Activated CD8-positive, alpha-beta memory T cell treated with anti-CD3 and anti-CD28 coated beads for 48 hours (primary cell): ENCODE results near the gene PATE3.

Experiments
- DNase-seq, 3 experiments: peaks; one replicate each; pipeline ENCODE4 v3.0.0-alpha.2; 2020; ENCODE audit warnings: low read depth in 2 of 3, low spot score in 2 of 3

Gene PATE3, protein sequence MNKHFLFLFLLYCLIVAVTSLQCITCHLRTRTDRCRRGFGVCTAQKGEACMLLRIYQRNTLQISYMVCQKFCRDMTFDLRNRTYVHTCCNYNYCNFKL

DNA sequence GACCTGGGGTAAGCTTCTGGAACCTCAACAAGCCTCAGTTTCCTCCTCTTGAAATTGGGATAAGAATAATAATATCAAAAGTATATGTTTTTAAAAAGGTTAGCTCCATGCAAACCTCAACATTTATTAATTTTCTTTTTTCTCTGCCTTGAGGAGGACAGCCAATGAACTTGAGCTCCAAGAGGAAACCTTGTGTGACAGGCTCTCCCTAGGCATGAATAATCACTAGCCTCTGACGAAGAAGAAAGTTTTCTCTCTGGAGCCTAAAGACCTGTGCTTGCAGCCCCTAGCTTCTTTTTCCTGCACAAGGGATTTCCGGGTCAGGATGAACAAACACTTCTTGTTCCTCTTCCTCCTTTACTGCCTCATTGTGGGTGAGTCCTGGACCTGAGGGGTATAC is at the start of gene PATE3:
Gene PATE3 (plus strand): TSS at position 301 of the 400 bp plus-strand sequence. CDS start 25 bp downstream, at position 326.
- no peak for DNase-seq

DNA sequence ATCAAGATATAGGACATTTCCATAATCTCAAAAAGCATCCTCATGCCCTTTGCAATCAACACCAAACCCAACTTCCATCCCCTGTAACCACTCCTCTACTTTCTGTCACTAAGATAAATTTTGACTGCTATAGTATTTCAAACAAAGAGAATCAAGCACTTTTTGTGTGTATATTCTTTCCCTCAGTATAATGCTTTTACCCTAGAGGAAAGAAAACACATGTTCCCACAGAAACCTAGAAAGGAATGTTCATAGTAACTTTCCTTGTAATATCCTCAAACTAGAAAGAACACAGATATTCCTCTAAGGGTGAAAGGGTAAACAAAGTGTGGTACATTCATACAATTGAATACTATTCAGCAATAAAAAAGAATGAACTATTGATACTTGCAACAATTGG is 47.3 kb upstream of the PATE3 start:
- no peak for DNase-seq

DNA sequence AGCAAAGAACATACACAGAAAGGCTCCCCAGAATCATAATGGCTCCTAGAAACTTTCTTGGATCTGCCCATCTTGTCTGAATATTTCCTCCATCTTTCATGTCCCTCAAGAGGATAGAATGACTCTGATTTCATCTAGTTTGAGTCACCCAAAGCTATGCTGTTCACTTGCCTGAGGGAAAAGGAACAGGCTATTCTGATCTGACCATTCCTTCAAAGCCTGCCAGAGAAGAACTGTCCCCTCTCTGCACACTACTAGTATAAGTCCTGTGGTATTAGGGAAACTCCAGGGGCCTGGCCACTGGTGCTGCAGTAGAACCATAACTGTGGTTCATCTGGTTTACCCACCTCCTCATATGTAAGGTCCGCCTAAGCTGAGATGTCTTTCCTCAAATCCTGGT is 44.2 kb upstream of the PATE3 start:
- DNase-seq: no peak

DNA sequence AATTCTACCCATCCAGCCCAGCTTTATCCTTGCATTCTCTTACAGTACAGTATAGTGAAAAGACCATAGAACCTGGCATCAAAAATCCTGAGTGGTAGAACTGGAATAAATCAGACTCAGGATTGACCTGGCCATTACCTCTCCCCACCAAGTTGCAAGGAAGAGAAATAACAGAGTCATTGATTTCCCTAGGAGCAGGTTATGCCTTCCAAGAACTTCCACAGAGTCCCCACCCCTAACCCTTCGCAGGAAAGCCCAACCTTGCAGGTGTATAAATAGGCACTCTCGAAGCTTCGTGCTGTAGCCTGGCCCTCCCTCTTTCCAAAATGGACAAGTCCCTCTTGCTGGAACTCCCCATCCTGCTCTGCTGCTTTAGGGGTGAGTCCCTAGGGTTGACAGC is 41.9 kb upstream of the PATE3 start, which contains the start of gene PATE1:
Gene PATE1 (plus strand): TSS at position 301 of the 400 bp plus-strand sequence. CDS start 26 bp downstream, at position 327.
- no peak for DNase-seq

DNA sequence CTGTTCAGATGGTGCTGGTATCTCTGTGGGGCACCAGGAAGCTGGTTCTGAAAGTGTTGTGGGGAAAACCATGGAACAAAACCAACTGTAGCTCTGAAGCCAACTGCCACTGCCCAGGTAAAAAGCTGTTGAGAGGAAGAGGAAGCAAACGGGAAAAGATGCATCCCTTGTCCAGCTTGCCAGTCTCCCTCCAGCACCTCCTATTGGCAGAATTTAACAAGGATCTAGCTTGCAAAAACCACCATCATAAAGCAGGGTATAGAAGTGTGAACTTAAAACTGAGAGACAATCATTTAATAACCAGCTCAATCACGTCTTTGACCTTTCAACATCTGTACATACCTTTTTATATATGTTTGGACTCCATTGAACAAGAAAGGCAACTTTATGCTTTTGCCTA is 37.3 kb upstream of the PATE3 start:
- DNase-seq: no peak

DNA sequence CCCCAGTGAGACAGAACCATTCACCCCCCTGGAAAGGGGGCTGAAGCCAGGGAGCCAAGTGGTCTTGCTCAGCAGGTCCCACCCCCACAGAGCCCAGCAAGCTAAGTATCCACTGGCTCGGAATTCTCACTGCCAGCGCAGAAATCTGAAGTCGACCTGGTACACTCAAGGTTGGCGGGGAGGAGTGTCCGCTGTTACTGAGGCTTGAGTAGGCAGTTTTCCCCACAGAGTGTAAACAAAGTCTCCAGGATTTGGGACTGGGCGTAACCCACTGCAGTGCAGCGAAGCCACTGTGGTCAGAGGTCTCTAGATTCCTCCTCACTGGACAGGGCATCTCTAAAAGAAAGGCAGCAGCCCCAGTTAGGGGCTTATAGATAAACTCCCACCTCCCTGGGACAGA is 31.9 kb upstream of the PATE3 start:
- DNase-seq: no peak

DNA sequence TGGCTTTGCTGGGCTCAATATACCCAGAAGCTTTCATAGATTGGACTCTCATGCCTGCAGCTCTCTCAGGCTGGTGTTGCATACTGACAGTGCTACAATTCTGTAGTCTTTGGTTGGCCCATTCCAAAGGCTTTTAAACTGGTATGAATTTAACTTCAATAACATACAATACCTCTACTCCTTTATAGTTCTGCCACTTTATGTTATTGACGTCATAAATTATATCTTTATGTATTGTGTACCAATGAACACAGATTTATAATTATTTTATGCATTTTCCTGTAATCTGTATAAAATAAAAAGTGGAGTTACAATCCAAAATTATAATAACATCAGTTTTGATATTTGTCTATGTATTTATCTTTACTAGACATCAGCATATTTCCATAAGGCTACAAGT is 25.5 kb upstream of the PATE3 start:
- no peak for DNase-seq

DNA sequence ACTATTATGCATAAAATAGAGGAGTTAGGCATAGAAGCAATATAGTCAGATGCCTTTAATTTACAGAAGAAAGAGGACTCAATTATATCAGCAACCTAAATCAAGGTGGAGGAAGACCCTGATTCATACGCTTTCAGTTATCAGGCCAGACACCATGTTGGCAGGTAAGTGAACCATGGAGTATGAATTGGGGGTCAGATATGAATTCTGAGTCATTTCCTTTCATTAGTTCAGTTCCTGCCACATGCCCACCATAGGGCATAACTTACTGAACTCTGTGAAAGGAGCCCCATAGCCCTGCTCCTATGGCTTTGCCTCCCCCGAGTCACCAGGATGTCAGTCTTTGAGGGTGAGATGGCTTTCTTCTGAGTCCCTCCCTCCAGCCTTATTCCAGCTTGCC is 24.4 kb upstream of the PATE3 start:
- no peak for DNase-seq

DNA sequence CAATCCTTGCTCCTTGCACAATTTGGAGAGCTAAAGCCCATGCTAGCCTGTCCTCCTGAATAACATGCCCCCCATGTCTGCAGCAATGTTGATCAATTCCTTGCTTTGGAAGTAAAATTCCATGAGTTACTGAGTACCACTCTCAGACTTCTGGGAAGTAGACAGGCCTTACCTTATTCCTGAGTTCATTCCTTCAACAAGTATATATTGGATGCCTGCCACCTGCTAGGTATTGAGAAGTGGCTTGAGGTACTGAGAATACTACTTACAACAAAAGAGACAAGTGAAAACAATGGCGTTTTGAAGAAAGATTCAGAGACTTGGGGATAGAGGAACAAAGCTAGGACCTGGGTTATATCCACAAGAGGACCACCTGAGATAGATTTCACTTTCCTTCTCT is 21.7 kb upstream of the PATE3 start:
- no peak for DNase-seq

DNA sequence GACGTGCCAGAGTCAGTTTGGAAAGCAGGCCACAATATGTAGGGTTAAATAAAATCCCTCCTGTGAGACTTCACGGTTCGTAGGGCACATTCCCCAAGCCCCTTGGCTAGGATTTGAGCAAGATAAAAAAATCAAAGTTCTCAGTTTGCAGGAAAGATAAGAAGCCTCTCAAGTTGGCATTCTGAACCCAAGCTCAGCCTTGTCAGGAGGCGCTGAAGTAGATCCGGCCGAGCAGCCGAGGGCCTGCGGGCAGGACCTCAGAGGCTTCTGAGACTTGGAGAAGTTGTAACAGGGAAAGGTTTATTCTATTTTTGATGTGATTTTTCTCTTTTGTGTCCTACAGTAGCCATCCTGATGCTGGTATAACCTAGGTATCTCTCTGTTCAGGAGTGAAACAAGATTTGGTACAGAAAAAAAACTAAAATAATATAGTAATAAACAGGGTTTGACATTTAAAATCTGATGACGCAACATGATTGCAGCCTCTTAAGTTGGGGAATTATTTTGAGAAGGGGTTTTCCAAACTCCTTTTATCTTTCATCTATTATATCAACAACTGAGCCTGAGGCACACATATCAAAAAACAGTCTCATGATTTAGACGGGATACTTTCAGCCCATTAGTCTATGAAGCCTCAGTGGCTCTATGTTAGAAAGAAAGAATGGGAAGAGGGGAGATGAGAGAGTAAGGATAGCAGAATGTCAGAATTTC is 19.4 kb upstream of the PATE3 start:
- no peak for DNase-seq

DNA sequence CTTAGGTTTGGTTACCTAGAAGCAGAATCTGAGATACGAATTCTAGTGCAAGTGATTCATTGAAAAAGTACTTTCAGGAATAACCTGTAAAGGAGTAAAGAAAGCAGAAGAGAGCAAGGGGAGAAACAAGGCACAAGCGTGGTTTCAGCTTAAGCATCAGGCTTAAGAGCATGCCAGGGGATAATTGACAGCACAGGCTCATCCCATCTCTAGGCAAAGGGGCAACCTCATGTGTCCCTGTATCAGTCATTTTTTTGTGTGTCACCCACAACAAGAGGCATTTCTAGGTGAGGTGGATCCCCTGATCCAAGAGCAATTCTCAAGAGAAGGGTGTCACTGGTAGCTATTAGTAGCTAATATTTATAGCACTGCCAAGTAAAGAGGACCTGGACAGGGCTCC is 17.3 kb upstream of the PATE3 start:
- DNase-seq: no peak

DNA sequence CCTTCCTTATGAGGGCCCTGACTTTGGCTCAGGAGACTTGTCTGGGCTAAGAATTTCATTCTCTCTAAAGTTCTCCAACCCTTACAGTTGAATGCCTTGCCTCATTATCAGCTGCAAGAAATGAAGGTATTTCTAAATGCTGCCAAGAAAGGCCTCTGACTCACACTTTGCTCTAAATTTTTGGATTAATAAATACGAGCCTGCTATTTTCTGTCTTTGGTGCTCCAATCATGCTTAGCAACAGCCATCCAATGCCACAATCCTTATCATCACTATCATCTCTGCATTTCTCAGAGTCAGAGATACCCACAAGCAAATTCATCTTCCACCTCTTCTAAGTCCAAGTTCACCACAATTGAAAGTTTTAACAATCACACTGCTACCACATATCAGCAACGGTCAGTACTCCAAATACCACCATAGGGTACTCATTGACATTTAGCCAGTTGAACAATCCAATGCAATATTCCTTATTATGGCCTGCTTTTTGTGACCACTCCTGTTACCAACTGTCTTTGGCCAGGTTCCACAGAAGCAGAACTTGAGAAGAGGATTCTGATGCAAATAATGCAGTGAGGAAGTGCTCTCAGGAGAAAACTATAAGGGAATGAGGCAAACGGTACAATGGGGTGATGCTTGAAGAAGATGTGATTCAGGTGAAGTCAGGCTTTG is 15.0 kb upstream of the PATE3 start:
- DNase-seq: no peak

DNA sequence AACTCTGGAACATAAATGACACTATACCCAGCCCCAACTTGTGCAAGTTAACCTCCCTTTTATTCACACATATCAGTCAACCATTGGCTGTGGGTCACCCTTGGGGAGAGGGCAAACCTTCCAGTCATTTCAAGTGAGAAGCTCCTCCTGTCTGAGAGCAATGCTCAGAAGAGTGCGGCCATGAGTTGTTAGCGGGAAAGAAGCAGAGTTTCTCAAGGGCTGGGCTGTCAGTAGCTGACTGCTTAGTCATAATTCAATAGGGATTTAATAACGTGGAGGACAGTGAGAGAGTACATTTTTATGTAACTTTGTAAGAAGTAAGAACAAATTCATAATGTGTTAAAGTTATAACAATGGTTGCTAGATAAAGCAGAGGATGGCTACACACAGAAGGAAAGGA is 14.4 kb upstream of the PATE3 start:
- no peak for DNase-seq

DNA sequence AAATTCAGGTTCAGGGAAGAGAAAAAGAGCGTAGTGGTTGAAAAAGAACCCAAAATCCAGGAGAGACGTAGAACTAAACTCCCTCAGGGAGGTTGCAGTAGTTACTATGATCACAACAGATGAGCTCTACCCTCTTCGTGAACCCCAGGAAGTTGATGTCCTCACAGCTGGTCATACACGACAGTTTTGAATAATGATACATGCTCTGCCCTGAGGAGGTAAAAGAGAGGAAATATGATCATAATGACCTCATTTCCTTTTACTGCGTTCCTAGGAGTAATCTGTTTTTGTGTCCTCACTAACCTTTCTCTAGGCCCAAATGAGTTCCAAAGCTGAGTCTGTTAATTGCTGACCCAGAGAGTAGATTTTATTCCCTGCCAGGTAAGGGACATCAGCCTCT is 10.6 kb upstream of the PATE3 start:
- no peak for DNase-seq

DNA sequence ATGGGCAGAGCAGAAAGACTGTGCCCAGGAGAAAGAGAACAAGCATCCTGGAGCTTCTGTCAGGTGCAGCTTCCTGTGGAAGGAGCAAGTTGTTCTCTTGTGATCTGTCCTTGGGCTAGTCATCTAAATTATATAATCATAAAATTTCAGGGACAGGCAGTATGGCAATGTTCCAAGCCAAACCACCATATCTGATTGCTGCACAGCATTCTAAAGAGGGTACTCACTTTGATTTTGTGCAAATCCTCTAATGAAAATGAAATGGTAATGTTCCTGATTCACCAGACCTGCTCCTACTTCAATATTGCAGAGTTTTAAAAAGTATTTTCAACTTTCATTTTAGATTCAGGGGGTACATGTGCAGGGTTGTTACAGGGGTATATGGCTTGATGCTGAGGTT is 9.2 kb upstream of the PATE3 start, which contains the start of gene PATE2:
Gene PATE2 (minus strand): TSS at position 101 of the 400 bp plus-strand sequence. CDS start 55 bp downstream, at position 46.
- no peak for DNase-seq

DNA sequence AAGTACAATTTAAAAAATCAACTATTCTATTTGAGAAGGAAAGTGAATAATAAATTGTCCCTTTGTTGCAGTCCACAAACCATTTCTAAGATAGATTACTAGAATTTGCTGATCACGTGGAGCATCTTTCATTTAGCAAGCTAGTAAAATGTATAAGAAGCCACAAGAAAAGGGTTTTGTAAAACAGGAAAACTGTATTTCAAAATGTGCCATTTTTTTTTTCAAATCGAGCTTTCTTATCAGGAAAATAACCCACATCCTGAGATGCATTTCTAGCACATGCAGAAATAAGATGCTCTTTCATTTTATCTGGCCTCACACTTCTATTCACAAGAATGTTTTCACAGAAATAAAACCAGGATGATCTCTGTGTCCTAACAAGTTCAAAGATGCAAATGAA is 3.2 kb upstream of the PATE3 start:
- DNase-seq: no peak

DNA sequence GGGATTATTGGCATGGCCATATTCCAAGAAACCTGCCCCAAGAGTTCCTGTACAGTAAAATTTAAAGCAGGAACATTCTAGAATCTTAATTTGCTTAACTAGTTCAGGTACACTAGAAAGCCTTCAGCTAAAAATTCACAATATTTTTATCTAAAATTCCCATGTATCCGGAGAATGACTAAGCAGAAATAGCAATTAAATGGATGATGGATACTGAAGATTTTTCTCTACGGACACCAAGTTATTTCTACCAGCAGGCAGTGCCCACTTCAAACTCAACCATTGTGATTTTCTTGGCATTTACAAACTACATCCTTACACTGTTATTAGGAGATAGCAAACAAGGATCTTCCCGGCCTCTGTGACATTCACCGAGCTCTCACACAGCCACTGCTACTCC is 2.9 kb downstream of the PATE3 start:
- DNase-seq: no peak

DNA sequence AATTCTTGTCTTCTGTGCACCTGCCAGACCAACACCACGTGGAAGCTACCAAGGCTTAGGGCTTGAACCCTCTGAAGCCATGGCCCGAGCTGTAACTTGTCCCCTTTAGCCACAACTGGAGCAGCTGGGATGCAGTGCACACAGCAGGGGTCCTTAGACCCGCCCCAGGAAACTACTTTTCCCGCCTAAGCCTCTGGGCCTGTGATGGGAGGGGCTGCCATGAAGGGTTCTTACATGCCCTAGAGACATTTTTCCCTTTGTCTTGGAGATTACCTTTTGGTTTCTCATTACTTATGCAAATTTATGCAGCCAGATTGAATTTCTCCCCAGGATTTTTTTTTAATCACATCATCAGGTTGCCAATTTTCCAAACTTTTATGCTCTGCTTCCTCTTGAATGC is 9.7 kb downstream of the PATE3 start:
- no peak for DNase-seq

DNA sequence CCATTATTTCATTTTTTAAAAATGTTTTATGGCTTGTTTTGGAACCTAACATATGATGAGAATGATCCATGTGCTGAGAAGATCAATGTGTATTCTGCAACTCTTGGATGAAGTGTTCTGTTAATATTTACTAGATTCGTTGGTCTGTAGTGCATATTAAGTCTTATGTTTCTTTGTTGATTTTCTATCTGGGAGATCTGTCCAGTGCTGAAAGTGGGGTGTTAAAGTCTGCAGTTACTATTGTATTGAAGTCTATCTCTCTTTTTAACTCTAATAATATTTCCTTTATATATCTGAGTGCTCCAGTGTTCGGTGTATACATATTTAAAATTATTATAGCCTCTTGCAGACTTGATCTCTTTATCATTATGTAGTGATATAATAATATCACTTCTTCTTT is 11.9 kb downstream of the PATE3 start:
- DNase-seq: no peak

DNA sequence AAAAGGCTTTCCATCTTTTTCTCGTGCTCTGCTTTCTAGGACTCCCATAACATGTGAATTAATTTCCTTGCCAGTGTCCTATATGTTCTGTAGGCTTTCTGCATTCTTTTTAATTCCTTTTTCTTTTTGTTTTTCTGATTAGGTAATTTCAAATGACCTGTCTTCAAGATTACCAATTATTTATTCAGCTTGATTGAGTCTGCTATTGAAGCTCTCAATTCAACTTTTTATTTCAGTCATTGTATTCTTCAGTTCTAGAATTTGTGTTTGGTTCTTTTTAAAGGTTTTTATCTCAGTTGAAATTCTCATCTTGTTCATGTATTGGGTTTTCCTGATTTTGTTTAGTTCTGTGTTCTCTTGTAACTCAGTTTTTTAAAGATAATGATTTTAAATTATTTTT is 14.5 kb downstream of the PATE3 start:
- no peak for DNase-seq

DNA sequence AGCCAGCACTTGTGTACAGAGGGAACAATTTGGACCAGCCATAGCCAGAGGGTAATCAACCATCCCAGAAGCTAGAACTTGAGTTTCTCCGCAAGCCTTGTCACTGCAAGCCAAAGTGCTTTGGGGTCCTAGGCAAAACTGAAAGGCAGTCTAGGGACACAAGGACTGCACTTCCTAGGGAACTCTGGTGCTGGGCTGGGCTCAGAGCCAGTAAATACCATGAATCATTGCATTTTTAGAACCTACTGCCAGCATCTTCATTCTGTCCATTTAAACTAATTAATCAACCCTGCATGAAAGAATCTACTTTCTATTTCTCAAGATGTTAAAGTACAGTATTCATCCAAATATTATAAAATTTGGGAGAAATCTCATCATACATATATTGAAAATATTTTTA is 20.0 kb downstream of the PATE3 start:
- DNase-seq: no peak

DNA sequence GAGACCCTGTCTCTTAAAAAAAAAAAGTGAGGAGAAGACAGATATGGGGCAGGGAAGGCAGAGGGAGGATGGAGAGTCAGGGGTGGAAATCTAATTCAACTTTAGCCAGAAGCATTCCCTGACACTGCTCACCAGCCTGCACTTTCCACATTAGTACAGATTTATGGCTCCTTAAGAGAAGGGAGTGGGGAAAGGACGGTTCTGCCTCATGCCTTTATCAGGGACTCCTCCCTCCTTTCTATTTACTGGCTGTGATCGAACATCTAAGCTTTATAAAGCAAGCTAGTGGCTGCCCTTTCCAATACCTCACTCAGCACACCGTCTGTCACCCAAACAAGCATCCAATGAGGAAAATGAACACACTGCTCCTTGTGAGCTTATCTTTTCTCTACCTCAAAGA is 45.1 kb downstream of the PATE3 start, which contains the start of gene PATE4:
Gene PATE4 (plus strand): TSS at position 301 of the 400 bp plus-strand sequence. CDS start 44 bp downstream, at position 345.
- DNase-seq: no peak
